ENCODE measurements around the gene VRTN.

DNA sequence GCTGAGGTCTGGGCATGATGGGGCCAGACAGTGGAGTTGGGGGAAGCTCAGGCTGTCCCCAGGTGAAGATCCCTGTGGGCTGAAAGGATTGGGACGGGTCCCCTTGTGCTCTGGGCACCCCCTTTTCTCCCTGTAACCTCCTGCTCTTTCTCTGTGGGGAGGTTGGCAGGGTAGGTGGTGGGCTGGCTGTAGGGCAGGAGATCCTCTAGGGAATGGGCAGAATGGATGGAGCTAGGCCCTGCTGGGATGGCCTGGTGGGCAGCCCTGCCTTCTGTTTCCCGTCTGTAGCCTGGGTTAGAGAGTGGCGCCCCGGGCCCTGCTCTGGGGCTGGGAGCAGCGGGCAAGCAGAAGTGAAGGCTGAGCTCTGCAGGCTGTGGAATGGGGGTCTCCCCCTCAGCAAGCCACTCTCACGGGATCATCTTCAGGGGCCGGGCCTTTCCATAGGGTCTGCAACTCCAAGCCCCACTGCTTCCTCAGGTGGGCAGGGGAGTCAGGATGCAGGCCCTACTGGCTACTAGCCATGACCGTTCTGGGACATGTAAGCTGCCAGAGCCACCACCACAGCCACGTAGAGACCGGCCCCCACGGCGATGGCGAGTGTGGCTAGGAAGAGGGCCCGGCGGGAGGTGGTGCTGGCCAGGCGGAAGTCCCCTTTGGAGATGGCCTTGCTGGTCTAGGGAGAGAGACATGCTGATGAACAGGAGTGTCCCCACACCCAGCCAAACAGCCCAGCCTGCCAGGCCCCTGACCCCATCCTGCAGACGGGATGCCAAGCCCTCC is 58.9 kb downstream of the VRTN start:
- TF ChIP-seq GTF2F1 (IDR thresholded peaks at IDR 0.05; ENCODE audit: borderline replicate concordance, low read depth, low read length) (no peak), POLR2A (IDR thresholded peaks at IDR 0.05; ENCODE audit: control extremely low read depth in 1 of 2, low read depth in 2 of 2, low read length in 2 of 2) (no peak), CEBPB (IDR thresholded peaks at IDR 0.05; ENCODE audit: low read depth, low read length) (no peak), BRCA1 (IDR thresholded peaks at IDR 0.05; ENCODE audit: low read depth, low read length) (no peak), POLR2AphosphoS5 (IDR thresholded peaks at IDR 0.05; ENCODE audit: low read depth, low read length) (no peak), PHF8 (conservative IDR thresholded peaks at IDR 0.05; ENCODE audit: low read depth, low read length) (no peak), KDM1A (IDR thresholded peaks at IDR 0.05; ENCODE audit: borderline replicate concordance, low read length) (no peak)
- TF ChIP-seq, protein P1, sequence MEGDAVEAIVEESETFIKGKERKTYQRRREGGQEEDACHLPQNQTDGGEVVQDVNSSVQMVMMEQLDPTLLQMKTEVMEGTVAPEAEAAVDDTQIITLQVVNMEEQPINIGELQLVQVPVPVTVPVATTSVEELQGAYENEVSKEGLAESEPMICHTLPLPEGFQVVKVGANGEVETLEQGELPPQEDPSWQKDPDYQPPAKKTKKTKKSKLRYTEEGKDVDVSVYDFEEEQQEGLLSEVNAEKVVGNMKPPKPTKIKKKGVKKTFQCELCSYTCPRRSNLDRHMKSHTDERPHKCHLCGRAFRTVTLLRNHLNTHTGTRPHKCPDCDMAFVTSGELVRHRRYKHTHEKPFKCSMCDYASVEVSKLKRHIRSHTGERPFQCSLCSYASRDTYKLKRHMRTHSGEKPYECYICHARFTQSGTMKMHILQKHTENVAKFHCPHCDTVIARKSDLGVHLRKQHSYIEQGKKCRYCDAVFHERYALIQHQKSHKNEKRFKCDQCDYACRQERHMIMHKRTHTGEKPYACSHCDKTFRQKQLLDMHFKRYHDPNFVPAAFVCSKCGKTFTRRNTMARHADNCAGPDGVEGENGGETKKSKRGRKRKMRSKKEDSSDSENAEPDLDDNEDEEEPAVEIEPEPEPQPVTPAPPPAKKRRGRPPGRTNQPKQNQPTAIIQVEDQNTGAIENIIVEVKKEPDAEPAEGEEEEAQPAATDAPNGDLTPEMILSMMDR (IDR thresholded peaks at IDR 0.05; ENCODE audit: control extremely low read depth in 1 of 3, insufficient read depth in 1 of 3, low read depth in 1 of 3, low read length in 3 of 3), result no peak
